ENCODE data around the gene SLC52A1.

GRCh38 chr17:5000237-5000639, 35.0 kb downstream of the SLC52A1 start:
- TF ChIP-seq CTCF (IDR thresholded peaks at IDR 0.05): no peak
- no peak for TF ChIP-seq POLR2AphosphoS5 (IDR thresholded peaks at IDR 0.05)
- TF ChIP-seq POLR2A (IDR thresholded peaks at IDR 0.05): no peak

Measured in transverse colon (tissue), 4 donors.